ENCODE measurements around the gene CLDN3.

- TF ChIP-seq CTCF (IDR thresholded peaks at IDR 0.05) (no peak), EP300 (IDR thresholded peaks at IDR 0.05) (no peak), POLR2AphosphoS5 (IDR thresholded peaks at IDR 0.05) (no peak), POLR2A (IDR thresholded peaks at IDR 0.05) (no peak)
Measured at GRCh38 chr7:73738220-73738611, 31.9 kb downstream of the CLDN3 start.

Data from sigmoid colon (tissue), 4 donors.